Uterus (tissue), 2 donors: ENCODE measurements around the gene TMSB4X.

Experiments
- POLR2A ChIP-seq, 2 donors: fragments of 450-650 bp; IDR thresholded peaks; one replicate each; pipeline ENCODE4 v1.6.1; 2016; ENCODE audit warnings: antibody characterized with exemption in 2 of 2, mild to moderate bottlenecking in 1 of 2, moderate library complexity in 1 of 2
- TF ChIP-seq, protein P1 (sequence below), 4 experiments: fragments of 200-600 bp in 2 of 4; fragments of 450-650 bp in 2 of 4; sonication (generic) in 2 of 4; IDR thresholded peaks; one replicate each; pipeline ENCODE4 v1.5.1; 2016 to 2019; ENCODE audit warnings: antibody characterized with exemption in 4 of 4, mild to moderate bottlenecking in 2 of 4, moderate library complexity in 1 of 4

DNA sequence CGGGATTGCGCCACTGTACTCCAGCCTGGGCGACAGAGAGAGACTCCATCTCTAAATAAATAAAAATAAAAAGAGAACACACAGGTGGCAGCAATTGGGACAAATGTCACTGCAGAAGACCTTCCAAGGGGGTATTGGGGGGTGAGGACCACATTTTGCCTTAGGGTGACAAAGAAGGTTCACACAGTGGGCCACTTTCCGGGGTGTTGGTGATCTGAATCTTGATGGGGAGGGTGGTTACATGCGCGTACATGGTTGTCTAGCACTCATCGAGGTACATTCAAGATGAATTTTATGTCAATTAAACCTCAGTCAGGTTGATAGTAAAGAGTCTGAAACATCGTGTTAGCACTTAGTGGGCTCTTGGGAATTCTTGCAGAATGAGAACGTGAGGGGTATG is 20.5 kb upstream of the TMSB4X start:
- TF ChIP-seq, protein P1, sequence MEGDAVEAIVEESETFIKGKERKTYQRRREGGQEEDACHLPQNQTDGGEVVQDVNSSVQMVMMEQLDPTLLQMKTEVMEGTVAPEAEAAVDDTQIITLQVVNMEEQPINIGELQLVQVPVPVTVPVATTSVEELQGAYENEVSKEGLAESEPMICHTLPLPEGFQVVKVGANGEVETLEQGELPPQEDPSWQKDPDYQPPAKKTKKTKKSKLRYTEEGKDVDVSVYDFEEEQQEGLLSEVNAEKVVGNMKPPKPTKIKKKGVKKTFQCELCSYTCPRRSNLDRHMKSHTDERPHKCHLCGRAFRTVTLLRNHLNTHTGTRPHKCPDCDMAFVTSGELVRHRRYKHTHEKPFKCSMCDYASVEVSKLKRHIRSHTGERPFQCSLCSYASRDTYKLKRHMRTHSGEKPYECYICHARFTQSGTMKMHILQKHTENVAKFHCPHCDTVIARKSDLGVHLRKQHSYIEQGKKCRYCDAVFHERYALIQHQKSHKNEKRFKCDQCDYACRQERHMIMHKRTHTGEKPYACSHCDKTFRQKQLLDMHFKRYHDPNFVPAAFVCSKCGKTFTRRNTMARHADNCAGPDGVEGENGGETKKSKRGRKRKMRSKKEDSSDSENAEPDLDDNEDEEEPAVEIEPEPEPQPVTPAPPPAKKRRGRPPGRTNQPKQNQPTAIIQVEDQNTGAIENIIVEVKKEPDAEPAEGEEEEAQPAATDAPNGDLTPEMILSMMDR (IDR thresholded peaks at IDR 0.05) = no peak
- no peak for TF ChIP-seq POLR2A (IDR thresholded peaks at IDR 0.05)
